ENCODE measurements around the gene LMNA. TPM values are rescaled to one million over a fixed set of nuclear protein-coding genes. Genes with fewer than 3 reads are reported as not detected.

Gene LMNA
- total and polyA plus RNA-seq, 7 donors: 114 to 392 (median 237) TPM

DNA sequence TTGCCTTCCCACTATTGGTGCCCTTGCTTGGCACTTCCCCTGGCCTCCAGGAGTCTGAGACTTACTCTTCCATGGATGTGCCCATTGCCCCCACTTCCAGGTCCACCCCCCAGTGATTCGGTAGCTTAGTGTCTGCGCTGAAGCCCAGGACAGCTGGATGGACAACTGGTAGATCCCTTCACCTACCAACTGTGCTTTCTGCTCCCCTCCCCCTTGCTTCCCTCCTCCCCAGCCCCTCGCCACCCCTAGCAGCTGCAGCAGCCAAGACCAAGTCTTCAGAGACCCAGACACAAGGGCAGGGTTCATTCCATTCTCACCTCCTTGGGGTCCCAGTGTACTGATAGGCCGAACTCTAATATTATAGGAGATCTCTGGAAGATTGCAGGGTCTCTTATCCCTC lies 6.9 kb downstream of the LMNA start:
- peak overlapping the region; percentile 99 for H3K27ac ChIP-seq
- intact Hi-C loops (cut with DNase I): loop anchor here in 1 of 2 donors (10.0 kb wide), 1 partner anchor 383 kb away; the partner anchor contains the start of gene MEF2D
- ATAC-seq: no peak
- no peak for TF ChIP-seq CTCF (IDR thresholded peaks at IDR 0.05)
- no peak for DNase-seq
- H3K4me3 ChIP-seq: peak overlapping the region; percentile 99
- H3K27me3 ChIP-seq (ENCODE audit: insufficient read depth in 3 of 3, low read length in 2 of 3): no peaks in the 10 kb centered on the region
- WGBS, 3 donors: 25 to 31% (median 30%) methylated on average over 4 of the region's 4 CpGs
- H3K4me1 ChIP-seq: peaks cover 93% of the 10 kb centered on the region
- H3K36me3 ChIP-seq (ENCODE audit: insufficient read depth in 1 of 2, low read depth in 1 of 2): no peaks in the 10 kb centered on the region
- H3K9me3 ChIP-seq: no peaks in the 10 kb centered on the region

GRCh38 chr1:156122086-156122485 lies 7.6 kb downstream of the LMNA start:
- intact Hi-C loops (cut with DNase I): loop anchor here in 1 of 2 donors (10.0 kb wide), 1 partner anchor 383 kb away; the partner anchor contains the start of gene MEF2D
- no peak for ATAC-seq
- peak overlapping the region; percentile 99 for H3K4me3 ChIP-seq
- no peak for DNase-seq
- H3K27me3 ChIP-seq (ENCODE audit: insufficient read depth in 3 of 3, low read length in 2 of 3): no peaks in the 10 kb centered on the region
- H3K36me3 ChIP-seq (ENCODE audit: insufficient read depth in 1 of 2, low read depth in 1 of 2): no peaks in the 10 kb centered on the region
- TF ChIP-seq CTCF (IDR thresholded peaks at IDR 0.05): no peak
- peak overlapping the region; percentile 99 for H3K27ac ChIP-seq
- H3K9me3 ChIP-seq: no peaks in the 10 kb centered on the region
- H3K4me1 ChIP-seq: peaks cover 95% of the 10 kb centered on the region
- 14 to 17% (median 15%) methylated on average over 4 of the region's 4 CpGs for WGBS, 3 donors

- Histone ChIP-seq H3K27me3 (ENCODE audit: insufficient read depth in 3 of 3, low read length in 2 of 3) (no peaks in the 10 kb centered on the region), H3K36me3 (ENCODE audit: insufficient read depth in 1 of 2, low read depth in 1 of 2) (no peaks in the 10 kb centered on the region), H3K4me3 (peak overlapping the region; percentile 99), H3K4me1 (peaks cover 95% of the 10 kb centered on the region), H3K9me3 (no peaks in the 10 kb centered on the region), H3K27ac (peak overlapping the region; percentile 99)
- ATAC-seq (peak; percentile 50 to 63 (median 54)), DNase-seq (peak; percentile 86 to 93)
- TF ChIP-seq CTCF (IDR thresholded peaks at IDR 0.05): no peak
- intact Hi-C loops (cut with DNase I): loop anchor here in 1 of 2 donors (10.0 kb wide), 1 partner anchor 382 kb away; the partner anchor contains the start of gene MEF2D
- 1 to 5% (median 5%) methylated on average over 14 of the region's 14 CpGs for WGBS, 3 donors
Measured at GRCh38 chr1:156122519-156123355, 8.2 kb downstream of the LMNA start.

DNA sequence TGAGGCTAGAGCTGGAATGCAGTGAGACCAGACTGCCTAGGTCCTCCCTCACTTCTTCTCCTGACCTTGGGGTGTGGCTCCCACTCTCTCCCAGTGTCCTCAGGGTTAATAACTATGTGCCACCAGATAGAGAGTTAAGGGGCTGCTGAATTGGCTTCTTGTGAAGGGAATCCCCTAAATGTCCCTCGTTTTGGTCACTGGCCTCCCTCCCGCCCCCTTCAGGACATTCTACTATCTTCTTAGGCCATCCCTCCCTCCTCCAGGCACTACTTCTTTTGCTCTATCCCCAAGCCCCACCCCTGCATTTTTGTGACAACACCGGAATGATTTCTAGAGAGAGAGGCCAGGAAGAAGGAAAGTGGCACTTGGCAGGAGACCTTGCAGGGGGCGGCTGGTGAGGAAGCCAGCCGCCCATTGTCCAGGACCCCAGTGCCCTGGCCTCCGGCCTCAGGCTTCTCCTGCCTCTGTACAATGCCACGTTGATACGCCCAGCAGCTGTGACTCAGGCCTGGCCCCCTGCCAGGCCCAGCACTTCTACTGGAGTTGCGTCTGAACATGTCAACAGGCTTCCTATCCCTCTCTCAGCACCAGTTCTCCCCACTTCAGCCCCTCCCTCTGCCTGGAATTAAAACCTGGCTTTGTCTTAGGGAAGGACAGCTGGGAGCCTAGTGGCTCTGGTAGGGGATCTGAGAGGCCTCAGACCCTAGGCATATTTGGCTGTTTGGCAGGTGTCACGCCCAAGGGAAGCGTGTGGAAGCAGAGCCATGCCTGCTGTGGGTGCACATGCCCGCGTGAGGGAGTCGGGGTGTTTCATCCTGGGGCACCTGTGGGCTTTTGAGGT lies 9.1 kb downstream of the LMNA start:
- DNase-seq (peak; percentile 97 to 98), ATAC-seq (peak; percentile 72 to 78 (median 74))
- Histone ChIP-seq H3K36me3 (ENCODE audit: insufficient read depth in 1 of 2, low read depth in 1 of 2) (no peaks in the 10 kb centered on the region), H3K4me1 (peaks cover 98% of the 10 kb centered on the region), H3K9me3 (no peaks in the 10 kb centered on the region), H3K27ac (peak overlapping the region; percentile 99), H3K27me3 (ENCODE audit: insufficient read depth in 3 of 3, low read length in 2 of 3) (no peaks in the 10 kb centered on the region), H3K4me3 (peak overlapping the region; percentile 99)
- WGBS, 3 donors: 1 to 3% (median 1%) methylated on average over 14 of the region's 14 CpGs
- intact Hi-C loops (cut with DNase I): loop anchor here in 1 of 2 donors (10.0 kb wide), 1 partner anchor 381 kb away; the partner anchor contains the start of gene MEF2D
- peak; percentile 44 for TF ChIP-seq CTCF (IDR thresholded peaks at IDR 0.05)

Data from psoas muscle (tissue), 8 donors.